ENCODE results near the gene ATXN1. TPM values are rescaled to one million over a fixed set of nuclear protein-coding genes. Genes with fewer than 3 reads are reported as not detected.

ATXN1 gene
- total RNA-seq, 1 experiment from 2014 or later, result 8.1 TPM

DNA sequence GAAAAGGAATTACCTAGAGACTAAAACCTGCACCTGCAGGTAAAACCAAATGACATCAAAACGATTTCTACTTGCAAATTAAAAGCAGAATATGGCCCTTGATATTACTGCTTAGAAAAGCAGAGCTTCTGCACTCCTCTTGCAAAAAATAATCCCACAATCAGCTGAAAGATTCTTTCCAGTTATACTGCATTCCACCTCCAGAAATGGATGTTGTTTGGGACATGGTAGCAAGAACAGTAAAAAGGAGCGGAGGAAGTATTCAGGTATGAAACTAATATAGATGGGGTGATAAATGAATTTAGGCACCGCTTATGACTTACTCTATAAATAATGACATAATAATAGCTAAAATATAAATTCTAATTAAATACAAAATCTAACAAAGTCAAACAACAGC is 14.9 kb downstream of the ATXN1 start:
- CTCF ChIA-PET, result interaction anchor here (2.8 kb wide), 1 partner anchor 12 kb away, joined by 7 read pairs; no protein-coding TSS in a partner anchor
- ATAC-seq, result no peak

DNA sequence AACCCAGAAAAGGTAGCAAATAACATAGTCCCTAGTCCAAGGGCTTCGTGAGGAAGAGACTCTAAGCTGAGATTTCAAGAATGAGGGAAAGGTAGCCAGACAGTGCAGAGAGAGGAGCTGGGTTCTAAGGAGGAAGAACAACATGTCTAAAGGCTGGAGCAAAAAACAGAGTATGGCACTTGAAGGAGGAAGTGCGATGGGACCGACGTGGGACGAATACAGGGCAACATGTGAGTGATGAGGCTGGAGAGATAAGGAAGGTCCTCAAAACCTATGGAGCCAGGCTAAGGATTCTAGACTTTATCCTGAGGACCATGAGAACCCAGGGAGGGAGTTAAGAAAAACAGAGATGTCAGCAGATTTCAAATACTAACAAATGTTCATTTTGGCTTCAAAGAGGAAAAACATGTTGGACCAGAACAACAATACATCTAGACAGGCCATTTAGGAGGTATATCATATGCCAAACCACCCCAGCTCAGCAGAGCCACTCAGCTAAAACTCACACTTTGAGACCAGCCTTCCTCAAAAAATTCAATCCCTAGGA is 17.5 kb downstream of the ATXN1 start:
- no peak for DNase-seq (ENCODE audit: low spot score)
- no peak overlapping the region for H3K27ac Mint-ChIP-seq
- no peaks in the 10 kb centered on the region for H3K27me3 Mint-ChIP-seq (ENCODE audit: low read depth)
- ChIA-PET POLR2A (no interaction called here), CTCF (interaction anchor here (1.2 to 2.8 kb wide), 3 partner anchors 14 to 27 kb away, joined by 3 to 7 read pairs (median 4); no protein-coding TSS in a partner anchor)
- ATAC-seq, result no peak
- H3K36me3 Mint-ChIP-seq, result no peaks in the 10 kb centered on the region
- no peak overlapping the region for H3K4me3 Mint-ChIP-seq
- no peaks in the 10 kb centered on the region for H3K9me3 Mint-ChIP-seq
- H3K4me1 Mint-ChIP-seq, result peaks cover 27% of the 10 kb centered on the region
- TF ChIP-seq ELF4 (CRISPR knock-in tag; IDR thresholded peaks at IDR 0.05; ENCODE audit: low read depth), result no peak
- TF ChIP-seq, protein P1, sequence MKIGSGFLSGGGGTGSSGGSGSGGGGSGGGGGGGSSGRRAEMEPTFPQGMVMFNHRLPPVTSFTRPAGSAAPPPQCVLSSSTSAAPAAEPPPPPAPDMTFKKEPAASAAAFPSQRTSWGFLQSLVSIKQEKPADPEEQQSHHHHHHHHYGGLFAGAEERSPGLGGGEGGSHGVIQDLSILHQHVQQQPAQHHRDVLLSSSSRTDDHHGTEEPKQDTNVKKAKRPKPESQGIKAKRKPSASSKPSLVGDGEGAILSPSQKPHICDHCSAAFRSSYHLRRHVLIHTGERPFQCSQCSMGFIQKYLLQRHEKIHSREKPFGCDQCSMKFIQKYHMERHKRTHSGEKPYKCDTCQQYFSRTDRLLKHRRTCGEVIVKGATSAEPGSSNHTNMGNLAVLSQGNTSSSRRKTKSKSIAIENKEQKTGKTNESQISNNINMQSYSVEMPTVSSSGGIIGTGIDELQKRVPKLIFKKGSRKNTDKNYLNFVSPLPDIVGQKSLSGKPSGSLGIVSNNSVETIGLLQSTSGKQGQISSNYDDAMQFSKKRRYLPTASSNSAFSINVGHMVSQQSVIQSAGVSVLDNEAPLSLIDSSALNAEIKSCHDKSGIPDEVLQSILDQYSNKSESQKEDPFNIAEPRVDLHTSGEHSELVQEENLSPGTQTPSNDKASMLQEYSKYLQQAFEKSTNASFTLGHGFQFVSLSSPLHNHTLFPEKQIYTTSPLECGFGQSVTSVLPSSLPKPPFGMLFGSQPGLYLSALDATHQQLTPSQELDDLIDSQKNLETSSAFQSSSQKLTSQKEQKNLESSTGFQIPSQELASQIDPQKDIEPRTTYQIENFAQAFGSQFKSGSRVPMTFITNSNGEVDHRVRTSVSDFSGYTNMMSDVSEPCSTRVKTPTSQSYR (CRISPR knock-in tag; IDR thresholded peaks at IDR 0.05), result no peak
- TF ChIP-seq CREM (CRISPR knock-in tag; IDR thresholded peaks at IDR 0.05), result no peak
- TF ChIP-seq FOXK1 (CRISPR knock-in tag; IDR thresholded peaks at IDR 0.05), result no peak
- no peak for TF ChIP-seq TEAD4 (CRISPR knock-in tag; IDR thresholded peaks at IDR 0.05)
- TF ChIP-seq GABPB1 (CRISPR knock-in tag; IDR thresholded peaks at IDR 0.05), result no peak
- TF ChIP-seq SMAD3 (CRISPR knock-in tag; IDR thresholded peaks at IDR 0.05; ENCODE audit: borderline replicate concordance), result no peak
- TF ChIP-seq RELA (CRISPR knock-in tag; IDR thresholded peaks at IDR 0.05; ENCODE audit: borderline replicate concordance), result no peak
- TF ChIP-seq SMAD4 (CRISPR knock-in tag; IDR thresholded peaks at IDR 0.05), result no peak
- no peak for TF ChIP-seq NR3C1 (CRISPR knock-in tag; conservative IDR thresholded peaks at IDR 0.05; ENCODE audit: low read depth)
- TF ChIP-seq, protein P2, sequence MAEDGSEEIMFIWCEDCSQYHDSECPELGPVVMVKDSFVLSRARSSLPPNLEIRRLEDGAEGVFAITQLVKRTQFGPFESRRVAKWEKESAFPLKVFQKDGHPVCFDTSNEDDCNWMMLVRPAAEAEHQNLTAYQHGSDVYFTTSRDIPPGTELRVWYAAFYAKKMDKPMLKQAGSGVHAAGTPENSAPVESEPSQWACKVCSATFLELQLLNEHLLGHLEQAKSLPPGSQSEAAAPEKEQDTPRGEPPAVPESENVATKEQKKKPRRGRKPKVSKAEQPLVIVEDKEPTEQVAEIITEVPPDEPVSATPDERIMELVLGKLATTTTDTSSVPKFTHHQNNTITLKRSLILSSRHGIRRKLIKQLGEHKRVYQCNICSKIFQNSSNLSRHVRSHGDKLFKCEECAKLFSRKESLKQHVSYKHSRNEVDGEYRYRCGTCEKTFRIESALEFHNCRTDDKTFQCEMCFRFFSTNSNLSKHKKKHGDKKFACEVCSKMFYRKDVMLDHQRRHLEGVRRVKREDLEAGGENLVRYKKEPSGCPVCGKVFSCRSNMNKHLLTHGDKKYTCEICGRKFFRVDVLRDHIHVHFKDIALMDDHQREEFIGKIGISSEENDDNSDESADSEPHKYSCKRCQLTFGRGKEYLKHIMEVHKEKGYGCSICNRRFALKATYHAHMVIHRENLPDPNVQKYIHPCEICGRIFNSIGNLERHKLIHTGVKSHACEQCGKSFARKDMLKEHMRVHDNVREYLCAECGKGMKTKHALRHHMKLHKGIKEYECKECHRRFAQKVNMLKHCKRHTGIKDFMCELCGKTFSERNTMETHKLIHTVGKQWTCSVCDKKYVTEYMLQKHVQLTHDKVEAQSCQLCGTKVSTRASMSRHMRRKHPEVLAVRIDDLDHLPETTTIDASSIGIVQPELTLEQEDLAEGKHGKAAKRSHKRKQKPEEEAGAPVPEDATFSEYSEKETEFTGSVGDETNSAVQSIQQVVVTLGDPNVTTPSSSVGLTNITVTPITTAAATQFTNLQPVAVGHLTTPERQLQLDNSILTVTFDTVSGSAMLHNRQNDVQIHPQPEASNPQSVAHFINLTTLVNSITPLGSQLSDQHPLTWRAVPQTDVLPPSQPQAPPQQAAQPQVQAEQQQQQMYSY (CRISPR knock-in tag; IDR thresholded peaks at IDR 0.05), result no peak
- TF ChIP-seq ZNF263 (CRISPR knock-in tag; IDR thresholded peaks at IDR 0.05; ENCODE audit: low read depth), result no peak
- TF ChIP-seq TP53 (CRISPR knock-in tag; IDR thresholded peaks at IDR 0.05), result no peak
- TF ChIP-seq NFATC4 (CRISPR knock-in tag; IDR thresholded peaks at IDR 0.05), result no peak

More for the DNA sequence above, 14.9 kb downstream of the ATXN1 start:
- POLR2A ChIA-PET, result no interaction called here
- H3K36me3 Mint-ChIP-seq, result no peaks in the 10 kb centered on the region
- peaks cover 29% of the 10 kb centered on the region for H3K4me1 Mint-ChIP-seq
- TF ChIP-seq, protein P3, sequence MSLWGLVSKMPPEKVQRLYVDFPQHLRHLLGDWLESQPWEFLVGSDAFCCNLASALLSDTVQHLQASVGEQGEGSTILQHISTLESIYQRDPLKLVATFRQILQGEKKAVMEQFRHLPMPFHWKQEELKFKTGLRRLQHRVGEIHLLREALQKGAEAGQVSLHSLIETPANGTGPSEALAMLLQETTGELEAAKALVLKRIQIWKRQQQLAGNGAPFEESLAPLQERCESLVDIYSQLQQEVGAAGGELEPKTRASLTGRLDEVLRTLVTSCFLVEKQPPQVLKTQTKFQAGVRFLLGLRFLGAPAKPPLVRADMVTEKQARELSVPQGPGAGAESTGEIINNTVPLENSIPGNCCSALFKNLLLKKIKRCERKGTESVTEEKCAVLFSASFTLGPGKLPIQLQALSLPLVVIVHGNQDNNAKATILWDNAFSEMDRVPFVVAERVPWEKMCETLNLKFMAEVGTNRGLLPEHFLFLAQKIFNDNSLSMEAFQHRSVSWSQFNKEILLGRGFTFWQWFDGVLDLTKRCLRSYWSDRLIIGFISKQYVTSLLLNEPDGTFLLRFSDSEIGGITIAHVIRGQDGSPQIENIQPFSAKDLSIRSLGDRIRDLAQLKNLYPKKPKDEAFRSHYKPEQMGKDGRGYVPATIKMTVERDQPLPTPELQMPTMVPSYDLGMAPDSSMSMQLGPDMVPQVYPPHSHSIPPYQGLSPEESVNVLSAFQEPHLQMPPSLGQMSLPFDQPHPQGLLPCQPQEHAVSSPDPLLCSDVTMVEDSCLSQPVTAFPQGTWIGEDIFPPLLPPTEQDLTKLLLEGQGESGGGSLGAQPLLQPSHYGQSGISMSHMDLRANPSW (CRISPR knock-in tag; conservative IDR thresholded peaks at IDR 0.05; ENCODE audit: low read depth), result no peak
- TF ChIP-seq, protein P4, sequence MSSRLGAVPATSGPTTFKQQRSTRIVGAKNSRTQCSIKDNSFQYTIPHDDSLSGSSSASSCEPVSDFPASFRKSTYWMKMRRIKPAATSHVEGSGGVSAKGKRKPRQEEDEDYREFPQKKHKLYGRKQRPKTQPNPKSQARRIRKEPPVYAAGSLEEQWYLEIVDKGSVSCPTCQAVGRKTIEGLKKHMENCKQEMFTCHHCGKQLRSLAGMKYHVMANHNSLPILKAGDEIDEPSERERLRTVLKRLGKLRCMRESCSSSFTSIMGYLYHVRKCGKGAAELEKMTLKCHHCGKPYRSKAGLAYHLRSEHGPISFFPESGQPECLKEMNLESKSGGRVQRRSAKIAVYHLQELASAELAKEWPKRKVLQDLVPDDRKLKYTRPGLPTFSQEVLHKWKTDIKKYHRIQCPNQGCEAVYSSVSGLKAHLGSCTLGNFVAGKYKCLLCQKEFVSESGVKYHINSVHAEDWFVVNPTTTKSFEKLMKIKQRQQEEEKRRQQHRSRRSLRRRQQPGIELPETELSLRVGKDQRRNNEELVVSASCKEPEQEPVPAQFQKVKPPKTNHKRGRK (CRISPR knock-in tag; IDR thresholded peaks at IDR 0.05; ENCODE audit: borderline replicate concordance), result no peak
- no peak for TF ChIP-seq ZNF232 (CRISPR knock-in tag; IDR thresholded peaks at IDR 0.05)
- TF ChIP-seq, protein P2 (CRISPR knock-in tag; IDR thresholded peaks at IDR 0.05), result no peak
- H3K9me3 Mint-ChIP-seq, result no peaks in the 10 kb centered on the region
- no peaks in the 10 kb centered on the region for H3K27me3 Mint-ChIP-seq (ENCODE audit: low read depth)
- no peak overlapping the region for H3K4me3 Mint-ChIP-seq
- no peak for DNase-seq (ENCODE audit: low spot score)
- no peak overlapping the region for H3K27ac Mint-ChIP-seq

All from WTC11 (cell line).